Left hindlimb (tissue), 1 donor: ENCODE measurements around the gene HSF4.
A peak's percentile ranks its signal among the peaks of the same experiment; 100 is the strongest.

Experiments used
- DNase-seq: peaks from one replicate; pipeline ENCODE4 v3.0.0-alpha.2; 2018

The HSF4 gene

DNA sequence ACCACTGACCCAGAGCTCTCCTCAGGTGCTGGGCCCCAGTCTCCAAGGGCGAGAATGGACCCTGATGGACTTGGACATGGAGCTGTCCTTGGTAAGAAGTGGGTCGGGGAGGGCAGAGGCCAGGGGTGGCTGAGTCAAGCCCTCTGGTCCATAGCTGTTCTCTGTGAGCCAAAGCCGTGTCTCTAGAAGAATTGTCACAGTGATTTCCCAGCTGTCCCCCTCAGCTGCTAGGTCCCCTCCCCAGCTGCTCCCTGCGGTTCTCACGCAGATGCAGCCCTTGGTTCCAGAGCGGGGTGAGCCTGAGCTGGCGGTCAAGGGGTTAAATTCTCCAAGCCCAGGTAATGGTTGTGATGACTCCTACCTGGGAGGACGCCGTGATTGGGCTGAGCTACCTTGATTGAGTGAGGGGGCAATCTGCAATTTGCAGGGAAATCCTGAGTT lies 4.5 kb downstream of the HSF4 start:
- no peak for DNase-seq

DNA sequence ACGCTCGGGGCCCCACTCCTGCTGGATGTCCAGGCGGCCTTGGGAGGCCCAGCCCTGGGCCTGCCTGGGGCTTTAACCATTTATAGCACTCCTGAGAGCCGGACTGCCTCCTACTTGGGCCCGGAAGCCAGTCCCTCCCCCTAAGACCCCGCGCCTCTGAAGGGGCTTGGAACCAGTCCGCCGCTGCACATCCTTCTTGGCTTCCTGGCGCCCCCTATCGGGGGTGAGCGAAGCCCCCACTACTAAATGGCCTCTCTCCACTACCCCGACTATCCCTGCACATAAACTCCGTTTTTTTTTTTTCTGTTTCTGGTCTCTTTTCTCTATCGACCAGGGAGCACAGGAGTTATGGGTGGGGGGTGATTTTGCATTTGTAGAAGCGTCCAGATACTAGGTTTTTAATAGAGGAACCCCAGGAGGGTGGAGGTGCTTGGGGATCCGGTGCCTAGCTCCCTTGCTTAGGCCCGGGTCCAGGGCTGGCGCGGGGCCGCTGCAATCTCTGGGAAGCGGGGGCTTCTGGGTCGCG lies 5.2 kb downstream of the HSF4 start:
- DNase-seq: no peak

DNA sequence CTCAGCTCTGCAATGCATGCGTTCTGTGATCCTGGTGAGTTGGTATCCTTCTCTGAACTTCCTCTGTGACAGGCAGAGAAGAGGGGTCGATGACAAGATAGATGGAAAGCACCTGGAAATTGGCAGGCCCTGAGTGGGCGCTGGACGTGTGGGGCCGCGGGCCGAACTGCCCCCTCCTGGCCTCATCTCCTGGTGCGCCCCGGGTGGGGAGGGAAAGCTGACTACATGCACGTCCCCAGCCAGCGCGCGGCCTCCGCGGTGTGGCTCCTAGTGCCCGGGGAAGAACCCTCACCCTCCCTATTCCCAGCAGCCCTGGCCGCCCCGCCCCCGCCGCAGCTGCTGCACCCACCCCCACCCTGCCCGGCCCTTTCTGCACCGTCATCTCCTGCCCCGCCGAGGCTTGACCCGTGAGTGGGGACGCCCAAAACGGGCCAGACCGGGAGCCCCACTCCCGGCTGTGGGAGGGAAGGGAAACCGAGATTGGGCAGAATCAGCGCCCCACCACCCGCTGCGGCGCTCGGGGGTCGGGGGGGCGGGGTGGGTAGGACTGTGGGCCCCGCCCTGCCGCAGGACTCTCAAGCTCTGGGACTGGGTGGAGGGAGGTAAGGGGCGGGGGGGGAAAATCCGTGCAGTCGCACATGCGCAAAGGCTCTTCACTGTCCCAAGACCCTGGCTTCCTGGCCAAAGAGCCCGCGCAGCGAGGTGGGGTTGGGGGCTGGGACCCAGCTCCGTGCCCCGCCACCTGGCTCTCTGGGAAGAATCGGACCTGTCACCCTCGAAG lies 5.8 kb downstream of the HSF4 start, which contains the start of gene NOL3:
NOL3 (plus strand) TSS at position 371 of the 781 bp plus-strand sequence.
- peak; percentile 83 for DNase-seq

DNA sequence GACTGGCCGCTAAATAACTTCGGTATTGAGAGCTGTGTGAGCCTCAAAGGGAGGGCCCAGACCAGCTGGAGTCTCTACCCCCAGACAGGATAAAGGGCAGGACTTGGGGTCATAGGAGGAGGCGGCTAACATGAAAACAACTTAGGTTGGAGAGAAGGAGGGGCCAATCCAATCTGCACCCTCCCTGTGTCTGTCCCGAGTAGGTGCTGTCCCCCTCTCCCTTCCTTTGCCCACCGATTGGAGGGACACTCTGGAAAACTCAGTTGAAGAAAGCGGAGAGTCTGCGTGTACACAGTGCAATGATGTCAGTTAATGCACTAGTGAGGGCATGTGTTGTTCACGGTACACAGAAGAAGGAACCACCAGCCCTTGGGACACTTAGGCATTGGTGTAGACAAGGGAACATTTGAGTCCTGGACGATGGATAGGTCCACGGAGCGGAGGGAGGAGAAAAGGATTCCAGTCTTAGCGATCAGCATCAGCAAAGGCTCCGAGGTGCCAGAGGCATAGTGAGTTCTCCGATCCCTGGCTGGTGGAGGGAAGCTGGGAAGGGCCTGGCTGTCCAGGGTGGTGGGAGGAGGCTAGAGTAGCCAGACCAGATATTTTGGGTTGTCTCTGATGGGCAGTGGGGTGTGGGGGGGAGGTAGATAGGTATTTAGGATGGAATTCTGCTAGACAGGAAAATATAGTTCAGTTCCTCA lies 6.6 kb downstream of the HSF4 start:
- no peak for DNase-seq

DNA sequence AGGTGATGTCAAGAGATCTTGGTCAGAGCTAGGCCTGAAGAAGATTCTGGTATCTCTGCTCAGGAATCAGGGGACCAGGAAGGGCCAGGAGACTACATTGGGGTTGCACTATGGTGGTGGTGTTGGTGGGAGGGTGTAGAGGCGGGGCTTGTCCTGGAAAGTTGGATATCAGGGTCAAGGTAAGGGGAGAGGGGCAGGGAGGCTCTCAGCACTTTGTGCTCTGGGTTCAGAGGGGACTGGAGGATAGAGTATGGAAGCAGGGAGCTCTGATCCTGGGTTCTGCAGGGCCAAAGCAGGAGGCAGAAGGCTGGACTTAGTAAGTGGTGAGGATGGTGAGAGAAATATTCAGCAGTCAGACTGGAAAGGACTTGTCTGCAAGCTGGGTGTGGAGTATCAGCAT lies 8.8 kb downstream of the HSF4 start:
- DNase-seq: no peak

DNA sequence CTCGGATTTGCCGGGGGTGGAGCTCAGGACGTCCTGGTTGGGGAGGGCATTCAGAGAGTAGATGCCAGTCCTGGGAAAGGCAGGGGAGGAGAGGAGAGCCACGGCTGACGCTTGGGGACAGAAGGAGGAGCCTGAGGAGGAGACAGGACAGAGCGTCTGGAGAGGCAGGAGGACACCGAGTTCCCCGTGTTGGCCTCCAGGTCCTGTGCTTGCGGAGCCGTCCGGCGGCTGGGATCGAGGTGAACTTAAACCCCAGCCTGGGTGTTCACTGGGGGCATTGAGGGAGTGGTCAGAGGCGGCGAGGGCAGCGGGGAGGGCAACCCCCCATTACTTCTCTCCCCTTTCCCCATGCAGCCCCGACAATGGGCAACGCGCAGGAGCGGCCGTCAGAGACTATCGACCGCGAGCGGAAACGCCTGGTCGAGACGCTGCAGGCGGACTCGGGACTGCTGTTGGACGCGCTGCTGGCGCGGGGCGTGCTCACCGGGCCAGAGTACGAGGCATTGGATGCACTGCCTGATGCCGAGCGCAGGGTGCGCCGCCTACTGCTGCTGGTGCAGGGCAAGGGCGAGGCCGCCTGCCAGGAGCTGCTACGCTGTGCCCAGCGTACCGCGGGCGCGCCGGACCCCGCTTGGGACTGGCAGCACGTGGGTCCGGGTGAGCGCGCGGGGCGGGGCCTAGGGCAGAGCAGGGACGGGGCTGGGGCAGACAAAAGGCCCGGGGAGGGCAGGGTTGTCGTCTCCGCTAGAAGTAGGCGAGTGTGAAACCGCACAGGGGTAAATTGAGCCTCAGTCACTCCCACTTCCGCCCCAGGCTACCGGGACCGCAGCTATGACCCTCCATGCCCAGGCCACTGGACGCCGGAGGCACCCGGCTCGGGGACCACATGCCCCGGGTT lies 9.5 kb downstream of the HSF4 start:
- peak; percentile 72 for DNase-seq

DNA sequence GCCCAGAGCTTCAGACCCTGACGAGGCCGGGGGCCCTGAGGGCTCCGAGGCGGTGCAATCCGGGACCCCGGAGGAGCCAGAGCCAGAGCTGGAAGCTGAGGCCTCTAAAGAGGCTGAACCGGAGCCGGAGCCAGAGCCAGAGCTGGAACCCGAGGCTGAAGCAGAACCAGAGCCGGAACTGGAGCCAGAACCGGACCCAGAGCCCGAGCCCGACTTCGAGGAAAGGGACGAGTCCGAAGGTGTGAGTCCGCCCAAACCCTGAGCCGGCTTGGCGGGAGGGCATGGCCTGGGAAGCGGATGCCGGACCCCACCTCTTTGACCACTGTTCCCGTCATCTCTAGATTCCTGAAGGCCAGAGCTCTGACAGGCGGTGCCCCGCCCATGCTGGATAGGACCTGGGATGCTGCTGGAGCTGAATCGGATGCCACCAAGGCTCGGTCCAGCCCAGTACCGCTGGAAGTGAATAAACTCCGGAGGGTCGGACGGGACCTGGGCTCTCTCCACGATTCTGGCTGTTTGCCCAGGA lies 10.2 kb downstream of the HSF4 start:
- no peak for DNase-seq

DNA sequence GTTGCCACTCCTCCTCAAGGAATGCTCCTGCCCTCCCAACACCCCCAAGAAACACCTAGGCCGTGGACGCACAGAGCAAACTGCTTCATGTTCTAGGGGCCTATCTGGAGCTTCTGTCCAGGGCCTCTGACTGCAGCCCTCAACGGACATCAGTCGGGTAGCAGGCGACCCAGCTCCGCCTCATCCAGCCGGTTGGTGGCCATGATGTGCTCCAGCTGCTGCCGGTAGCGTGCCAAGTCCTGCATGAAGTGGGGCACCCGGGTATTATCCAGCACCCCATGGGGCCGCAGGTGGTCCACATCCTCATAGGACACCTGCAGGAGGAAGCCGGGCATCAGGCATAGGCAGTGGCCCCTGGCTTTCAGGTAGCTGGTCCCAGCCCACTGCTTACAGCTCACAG lies 12.1 kb downstream of the HSF4 start:
- DNase-seq: no peak

DNA sequence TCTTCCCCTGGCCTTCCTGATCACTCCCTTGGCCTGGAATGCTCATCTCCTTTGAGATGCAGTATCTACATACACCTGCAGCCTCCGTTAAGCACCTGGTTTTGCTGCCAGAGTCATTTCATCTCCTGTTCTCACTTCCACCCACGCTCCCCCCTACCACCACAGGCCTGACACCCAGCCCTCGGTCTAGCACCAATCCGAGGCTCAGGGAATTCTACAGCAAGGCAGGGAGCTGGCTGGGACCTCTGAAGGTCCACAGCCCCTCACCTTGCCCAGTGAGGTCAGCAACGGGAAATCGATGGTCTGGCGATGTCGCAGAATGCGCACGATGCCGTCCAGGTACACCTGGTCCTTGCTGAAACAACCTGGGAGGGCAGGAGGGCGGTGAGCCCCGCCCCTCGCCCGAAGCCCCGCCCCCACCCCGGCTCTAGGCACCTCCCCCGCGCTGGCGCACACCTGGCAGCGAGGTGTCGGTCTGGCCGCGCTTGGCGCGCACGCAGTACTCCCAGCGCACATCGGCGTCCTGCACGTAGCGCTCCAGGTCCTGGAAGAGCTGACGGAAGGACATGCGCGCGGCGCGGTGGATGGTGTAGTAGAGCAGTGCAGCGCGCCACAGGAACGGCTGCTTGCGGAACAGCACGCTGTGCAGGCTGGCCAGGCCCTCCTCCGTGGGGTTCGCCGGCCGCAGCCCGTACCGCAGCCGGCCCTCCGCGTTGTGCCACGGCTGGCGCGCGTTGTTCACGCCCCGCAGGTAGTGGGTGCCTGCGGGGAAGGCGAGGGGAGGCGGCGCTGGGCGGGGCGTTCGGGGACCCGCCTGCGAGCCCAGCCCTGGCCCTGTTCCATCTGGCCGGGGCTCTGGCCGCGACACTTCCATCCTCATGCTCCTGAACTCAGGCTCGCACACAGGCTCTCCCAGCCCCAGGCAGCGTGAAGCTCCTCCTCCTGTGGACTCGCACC lies 13.5 kb downstream of the HSF4 start:
- peak; percentile 64 for DNase-seq

DNA sequence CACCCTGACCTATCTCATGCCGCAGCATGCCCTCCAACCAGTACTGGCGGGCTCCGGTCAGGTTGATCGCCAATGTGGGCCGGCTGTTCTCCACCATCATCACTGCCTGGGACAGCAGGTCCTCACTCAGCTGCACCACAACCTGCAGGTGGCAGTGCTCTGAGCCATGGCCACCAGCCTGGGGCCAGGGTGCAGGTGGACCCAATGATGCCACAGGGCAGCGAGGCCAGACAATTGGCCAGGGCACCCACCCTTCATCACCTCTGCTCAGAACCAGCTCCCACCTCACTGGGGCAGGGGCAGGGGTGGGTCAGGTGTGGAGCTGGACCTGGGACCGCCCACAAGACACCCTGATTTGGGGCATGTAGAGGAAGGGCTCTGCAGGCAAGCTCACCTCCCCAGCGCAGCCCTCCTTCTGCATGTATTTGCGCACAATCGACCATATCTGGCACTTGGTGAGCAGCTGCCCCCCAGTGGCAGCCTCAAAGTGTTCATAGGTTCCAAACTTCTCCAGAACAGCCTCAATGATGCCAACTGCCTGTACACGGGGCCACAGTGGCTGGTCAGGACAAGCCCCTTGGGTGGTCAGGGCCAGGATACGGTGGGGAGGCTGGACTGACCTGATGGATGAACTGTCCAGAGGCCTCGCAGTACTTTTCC lies 15.0 kb downstream of the HSF4 start:
- DNase-seq: no peak

DNA sequence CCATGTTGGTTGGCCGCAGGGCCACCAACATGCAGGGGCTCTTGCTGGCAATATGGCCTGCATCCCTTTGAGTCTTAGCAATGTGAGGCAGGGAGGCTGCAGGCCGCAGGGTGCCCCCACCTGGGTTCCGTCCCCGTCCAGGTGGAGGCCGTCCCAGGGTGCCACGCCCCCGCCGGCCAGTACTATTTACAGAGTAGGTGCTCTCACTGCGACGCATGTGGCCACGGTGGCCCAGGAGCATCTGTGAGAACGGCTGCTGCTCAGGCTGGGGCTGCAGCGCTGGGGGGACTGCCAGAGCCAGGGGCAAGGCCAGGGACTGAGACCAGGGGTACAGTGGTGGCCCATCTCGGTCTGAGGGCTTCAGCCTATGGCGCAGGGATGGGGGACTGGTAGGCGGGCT lies 15.6 kb downstream of the HSF4 start:
- peak; percentile 25 for DNase-seq

DNA sequence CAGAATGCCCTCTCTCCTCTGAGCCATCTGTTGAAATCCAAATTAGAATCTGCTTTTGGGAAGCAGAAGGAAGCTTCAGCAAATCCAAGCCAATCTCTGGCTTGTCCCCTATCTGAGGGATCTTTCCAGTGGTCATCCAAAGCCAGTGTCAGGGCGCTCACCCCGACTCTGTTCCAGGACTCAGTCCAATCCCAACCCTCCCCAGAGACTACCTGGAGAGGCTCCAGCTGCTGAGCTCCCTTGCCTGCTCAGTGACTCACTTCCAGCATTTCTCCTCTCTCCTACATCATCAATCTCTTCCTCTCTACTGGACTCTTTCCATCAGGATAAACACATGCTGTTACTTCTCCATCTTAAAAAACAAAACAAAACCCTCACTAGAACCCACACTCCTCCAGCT lies 16.8 kb downstream of the HSF4 start:
- DNase-seq: no peak

DNA sequence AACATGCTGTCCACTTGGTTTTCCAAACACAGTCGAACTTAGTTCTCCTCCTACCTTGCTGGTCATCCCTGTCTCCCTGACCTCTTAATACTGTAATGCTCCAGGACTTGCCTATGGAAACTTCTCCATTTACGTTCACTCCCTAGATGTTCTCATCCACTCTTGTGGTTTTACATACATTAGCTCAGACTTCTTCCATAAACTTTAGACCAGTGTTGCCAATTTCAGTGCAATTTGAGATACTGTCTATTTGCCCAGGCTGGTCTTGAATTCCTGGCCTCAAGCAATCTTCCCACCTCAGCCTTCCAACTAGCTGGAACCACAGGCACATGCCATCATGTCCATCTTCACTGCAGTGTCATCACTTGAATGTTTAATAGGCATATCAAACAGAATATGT lies 17.7 kb downstream of the HSF4 start:
- DNase-seq: no peak

DNA sequence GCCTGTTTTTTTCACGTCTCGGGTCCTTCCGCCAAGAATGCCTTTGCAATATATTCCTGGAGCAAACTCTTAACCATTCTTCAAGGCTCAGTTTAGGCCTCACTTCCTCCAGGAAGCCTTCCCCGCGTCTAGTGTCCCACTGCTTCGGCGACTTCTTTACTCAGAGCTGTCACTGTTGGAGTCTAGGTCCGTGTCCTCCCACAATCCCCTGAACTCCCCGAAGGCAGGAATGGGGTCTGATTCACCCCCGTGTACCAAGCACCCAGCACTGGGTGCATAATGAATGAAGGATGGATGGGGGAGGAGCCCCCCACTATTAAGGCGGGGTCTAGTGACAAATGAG lies 18.7 kb downstream of the HSF4 start:
- no peak for DNase-seq

DNA sequence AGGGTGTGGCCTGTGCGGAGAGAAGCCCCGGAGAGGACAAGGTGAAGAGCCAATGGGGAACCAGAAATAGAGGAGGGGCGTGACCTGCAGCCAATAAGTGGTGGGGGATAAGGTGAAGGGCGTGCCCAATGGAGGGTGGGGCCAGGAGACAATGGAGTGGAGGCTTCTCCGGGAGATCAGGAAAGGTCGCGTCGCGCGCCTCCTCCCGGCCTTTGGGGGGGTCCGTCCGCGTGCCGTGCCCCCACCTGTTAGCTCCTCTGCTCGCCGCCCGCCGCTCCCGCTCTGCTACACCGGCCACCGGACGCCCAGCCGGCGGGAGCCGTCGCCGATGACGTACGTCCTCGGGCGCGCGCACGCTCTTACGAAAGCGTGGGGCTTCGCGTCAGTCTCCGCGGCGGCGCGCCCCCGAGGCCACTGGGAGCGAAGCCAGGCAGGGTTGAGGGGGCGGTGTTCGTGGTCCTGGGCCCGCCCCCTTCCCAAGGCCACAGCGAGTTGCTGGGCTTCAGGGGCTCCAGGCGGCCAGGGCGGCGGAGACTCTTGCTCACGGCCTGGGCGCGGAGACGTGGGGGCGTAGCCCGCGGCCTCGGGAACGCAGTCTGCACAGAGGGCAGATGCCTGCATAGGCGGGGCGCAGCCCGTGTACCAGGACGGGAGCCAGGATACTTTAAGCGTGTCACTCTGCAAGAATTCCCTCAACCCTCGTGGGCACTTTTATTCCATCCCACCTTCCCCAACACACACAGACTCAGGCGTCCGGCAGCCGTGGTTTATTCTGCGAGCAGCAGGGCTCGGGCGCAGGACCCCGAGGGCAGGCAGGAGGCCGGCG lies 19.3 kb downstream of the HSF4 start, which contains the start of gene MATCAP1:
MATCAP1 (minus strand) TSS at position 337 of the 826 bp plus-strand sequence. CDS start 3,353 bp downstream, outside the sequence.
- peak; percentile 96 for DNase-seq

DNA sequence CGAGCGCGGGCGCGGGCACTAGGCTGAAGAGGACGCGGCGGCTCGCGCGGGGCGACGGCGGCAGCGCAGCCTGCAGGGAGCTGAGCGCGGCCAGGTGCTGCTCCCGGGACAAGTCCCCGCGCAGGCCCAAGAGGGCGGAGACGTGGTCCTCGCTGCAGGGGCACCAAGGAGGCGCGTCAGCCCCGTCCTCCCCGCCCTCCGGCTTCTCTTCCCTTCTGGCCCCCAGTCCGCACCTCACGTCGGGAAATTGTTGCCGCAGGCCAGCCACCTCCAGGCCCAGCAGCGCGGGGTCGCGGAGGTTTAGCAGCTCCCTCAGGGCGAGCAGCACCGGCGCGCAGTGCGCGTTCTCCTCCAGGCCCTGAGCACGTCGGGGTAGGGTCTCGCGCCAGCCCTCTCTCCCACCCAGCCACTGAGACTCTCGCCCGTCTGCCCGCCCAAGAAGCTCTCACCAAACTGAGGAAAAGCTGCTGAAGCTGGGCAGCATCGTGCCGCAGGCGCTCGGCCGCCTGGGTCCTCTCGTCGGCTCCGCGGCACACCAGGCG lies 20.0 kb downstream of the HSF4 start:
- DNase-seq: no peak

DNA sequence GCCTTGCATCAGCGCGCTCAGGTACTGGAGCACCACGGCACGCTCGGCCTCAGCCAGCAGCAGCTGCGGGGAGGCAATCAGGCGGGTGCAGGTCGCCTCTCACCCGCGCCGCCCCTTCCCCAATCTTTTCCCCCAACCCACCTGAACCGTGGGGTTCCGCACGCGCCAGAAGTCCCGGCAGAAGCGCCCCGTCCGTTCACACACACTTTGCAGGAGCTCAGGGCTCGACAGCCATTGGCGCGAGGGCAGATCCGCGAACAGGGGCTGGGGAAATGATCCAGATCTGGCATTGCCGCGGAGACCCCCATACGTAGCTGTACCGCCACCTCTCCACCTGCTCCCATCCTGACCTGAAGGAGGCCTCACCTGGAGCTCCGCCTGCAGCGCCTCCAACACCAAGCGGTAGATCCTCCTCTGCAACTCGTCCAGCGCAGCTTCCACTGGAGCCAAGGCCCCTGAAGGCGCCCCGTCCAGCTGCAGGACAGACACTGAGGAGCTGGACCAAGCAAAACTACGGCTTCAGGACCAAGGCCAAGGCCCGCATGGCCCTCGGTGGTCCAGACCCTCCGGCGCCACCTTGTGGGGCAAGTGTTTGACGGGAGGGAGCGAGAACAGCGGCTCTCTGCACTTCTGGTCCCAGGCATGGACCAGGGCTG lies 20.6 kb downstream of the HSF4 start:
- peak; percentile 91 for DNase-seq

DNA sequence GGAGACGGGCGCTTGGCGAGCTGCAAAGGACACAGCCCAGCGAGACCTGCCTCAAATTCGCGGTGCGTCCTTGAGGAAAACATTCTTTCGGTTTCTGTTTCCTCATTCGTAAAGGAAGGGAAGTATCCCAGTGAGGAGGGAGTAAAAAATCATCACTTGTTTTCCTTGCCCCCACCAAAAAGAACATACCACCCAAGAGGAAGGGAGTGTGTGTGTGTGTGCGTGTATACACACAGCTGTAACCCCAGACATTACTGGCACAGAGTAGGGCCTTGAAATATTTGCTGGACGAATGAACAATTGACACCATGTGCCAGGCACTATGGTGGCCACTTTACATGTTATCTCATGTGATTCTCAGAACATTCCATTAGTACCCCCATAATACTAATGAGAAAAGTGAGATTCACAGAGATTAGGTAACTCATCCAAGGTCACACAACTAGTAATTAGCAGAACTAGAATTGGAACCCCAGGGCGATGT lies 21.1 kb downstream of the HSF4 start:
- DNase-seq: no peak

DNA sequence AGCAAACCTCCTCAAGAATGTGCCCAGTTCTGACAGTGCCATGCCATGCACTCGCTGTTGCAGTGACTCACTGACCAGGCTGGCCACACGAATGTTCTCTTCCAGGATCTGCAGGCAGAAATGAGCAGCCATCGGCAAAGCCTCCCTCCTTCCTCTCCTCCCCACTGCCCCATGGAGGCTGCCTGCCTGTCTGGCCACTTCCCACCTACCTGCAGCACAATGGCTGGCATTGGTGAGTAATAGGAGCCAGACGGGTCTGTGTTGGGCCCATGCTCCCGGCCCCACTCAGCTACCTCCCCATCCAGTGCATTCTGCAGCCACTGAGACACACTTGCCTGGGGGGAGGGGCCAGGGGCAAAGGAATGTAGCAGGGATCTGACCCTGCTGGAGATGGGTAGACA lies 22.0 kb downstream of the HSF4 start:
- DNase-seq: no peak
